Measurements from ENCODE around the gene PSMD4.
A peak's percentile ranks its signal among the peaks of the same experiment; 100 is the strongest.
"Not testable (repeated sequence)": the region's sequence is repeated elsewhere in the genome, so short reads cannot be mapped to it uniquely, and the experiment has no call there.

PSMD4 gene

GRCh38 chr1:151254217-151255213 is at the start of gene PSMD4:
Gene PSMD4 (plus strand): TSS chr1:151254734. CDS start chr1:151254783, 49 bp downstream.
- peak; percentile 85 to 90 for DNase-seq (ENCODE audit: low read depth in 2 of 2)

GRCh38 chr1:151205381-151205965 is 49.1 kb upstream of the PSMD4 start:
- DNase-seq (ENCODE audit: low read depth in 2 of 2) = not testable (repeated sequence)

- no peak for DNase-seq (ENCODE audit: low read depth in 2 of 2)
Observed at GRCh38 chr1:151210830-151211229, 43.7 kb upstream of the PSMD4 start.

- no peak for DNase-seq (ENCODE audit: low read depth in 2 of 2)
Observed at GRCh38 chr1:151211972-151212705, 42.4 kb upstream of the PSMD4 start.

- no peak for DNase-seq (ENCODE audit: low read depth in 2 of 2)
Observed at GRCh38 chr1:151213560-151213959, 41.0 kb upstream of the PSMD4 start.

GRCh38 chr1:151221616-151222015 is 32.9 kb upstream of the PSMD4 start:
- no peak for DNase-seq (ENCODE audit: low read depth in 2 of 2)

- no peak for DNase-seq (ENCODE audit: low read depth in 2 of 2)
Observed at GRCh38 chr1:151222130-151222529, 32.4 kb upstream of the PSMD4 start.

- no peak for DNase-seq (ENCODE audit: low read depth in 2 of 2)
Observed at GRCh38 chr1:151235235-151235634, 19.3 kb upstream of the PSMD4 start.

- no peak for DNase-seq (ENCODE audit: low read depth in 2 of 2)
Observed at GRCh38 chr1:151237678-151238466, 16.7 kb upstream of the PSMD4 start.

- no peak for DNase-seq (ENCODE audit: low read depth in 2 of 2)
Observed at GRCh38 chr1:151238467-151238739, 16.1 kb upstream of the PSMD4 start.

- no peak for DNase-seq (ENCODE audit: low read depth in 2 of 2)
Observed at GRCh38 chr1:151242442-151242841, 12.1 kb upstream of the PSMD4 start.

GRCh38 chr1:151243683-151244216 is 10.8 kb upstream of the PSMD4 start:
- DNase-seq (ENCODE audit: low read depth in 2 of 2) = no peak

GRCh38 chr1:151246786-151247185 is 7.7 kb upstream of the PSMD4 start:
- DNase-seq (ENCODE audit: low read depth in 2 of 2) = no peak

- DNase-seq (ENCODE audit: low read depth in 2 of 2) = peak; percentile 17 to 27
Observed at GRCh38 chr1:151251656-151252470, 2.7 kb upstream of the PSMD4 start.

GRCh38 chr1:151255381-151255780 is 847 bp downstream of the PSMD4 start:
- DNase-seq (ENCODE audit: low read depth in 2 of 2) = no peak

GRCh38 chr1:151259351-151259750 is 4.8 kb downstream of the PSMD4 start:
- no peak for DNase-seq (ENCODE audit: low read depth in 2 of 2)

GRCh38 chr1:151265446-151266236 is 11.1 kb downstream of the PSMD4 start:
- no peak for DNase-seq (ENCODE audit: low read depth in 2 of 2)

GRCh38 chr1:151266315-151266714 is 11.8 kb downstream of the PSMD4 start:
- DNase-seq (ENCODE audit: low read depth in 2 of 2) = no peak

GRCh38 chr1:151266821-151267220 is 12.3 kb downstream of the PSMD4 start:
- no peak for DNase-seq (ENCODE audit: low read depth in 2 of 2)

GRCh38 chr1:151267760-151268159 is 13.2 kb downstream of the PSMD4 start:
- DNase-seq (ENCODE audit: low read depth in 2 of 2) = no peak

Data from stimulated activated CD8-positive, alpha-beta memory T cell treated with anti-CD3 and anti-CD28 coated beads, Interleukin-2, amount 100 ng/mL, for 48 hours (primary cell).